Activated naive CD4-positive, alpha-beta T cell treated with anti-CD3 and anti-CD28 coated beads, Interleukin-2, amount 10 ng/mL, durations not matched to agents 7 days and 5 days (primary cell): ENCODE data around the gene OR52R1.
"Not testable (repeated sequence)": the region's sequence is repeated elsewhere in the genome, so short reads cannot be mapped to it uniquely, and the experiment has no call there.

Source experiments
- CTCF ChIA-PET: fragments of 350-600 bp; sonication (Branson Sonifier 250); formaldehyde crosslinking; loops from one replicate; lab custom pipeline; 2021; ENCODE audit warnings: antibody characterized with exemption; lab: Charles Lee
- DNase-seq: peaks from one replicate; pipeline ENCODE4 v3.0.0-alpha.2; 2020
- H3K27ac Mint-ChIP-seq: one replicate; pipeline ENCODE4 v1.8.0; 2021; ENCODE audit warnings: mild to moderate bottlenecking, moderate library complexity, mixed read lengths
- H3K27me3 Mint-ChIP-seq: one replicate; pipeline ENCODE4 v1.8.0; 2021; ENCODE audit warnings: mild to moderate bottlenecking, mixed read lengths
- H3K36me3 Mint-ChIP-seq: one replicate; pipeline ENCODE4 v1.8.0; 2021; ENCODE audit warnings: mixed read lengths
- H3K4me1 Mint-ChIP-seq: one replicate; pipeline ENCODE4 v1.8.0; 2021; ENCODE audit warnings: mixed read lengths
- H3K4me3 Mint-ChIP-seq: one replicate; pipeline ENCODE4 v1.8.0; 2021; ENCODE audit warnings: mild to moderate bottlenecking, moderate library complexity, mixed read lengths
- H3K9me3 Mint-ChIP-seq: one replicate; pipeline ENCODE4 v1.8.0; 2021; ENCODE audit warnings: mixed read lengths

The OR52R1 gene

DNA sequence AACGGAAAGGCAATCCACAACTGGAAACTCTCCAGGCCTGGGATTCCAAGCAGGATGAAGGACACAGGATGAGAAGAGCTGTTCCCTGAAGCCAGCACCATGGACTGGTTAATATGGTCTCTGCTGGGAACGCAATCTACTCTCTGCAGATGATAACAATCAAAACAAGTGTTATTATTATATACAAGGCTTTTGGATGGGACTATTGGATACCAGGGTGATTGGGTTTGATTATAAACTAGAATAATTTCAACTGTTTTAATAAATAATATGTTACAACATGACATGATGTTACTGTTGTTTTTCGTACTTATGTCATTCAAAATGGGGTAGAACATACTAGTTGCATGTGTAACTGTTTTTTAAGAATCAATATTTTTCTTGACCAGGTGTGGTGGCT lies at the start of gene OR52R1:
Gene OR52R1 (minus strand): TSS at position 101 of the 400 bp plus-strand sequence. CDS start 0 bp downstream, at position 101.
- DNase-seq, result no peak
- CTCF ChIA-PET, result interaction anchor here (0.7 kb wide), 1 partner anchor 1863 kb away, joined by 4 read pairs; no protein-coding TSS in a partner anchor
- H3K27me3 Mint-ChIP-seq, result no peaks in the 10 kb centered on the region
- H3K4me3 Mint-ChIP-seq, result no peak within 1 kb of the TSS
- H3K9me3 Mint-ChIP-seq, result no peaks in the 10 kb centered on the region
- H3K4me1 Mint-ChIP-seq, result no peaks in the 10 kb centered on the region
- H3K27ac Mint-ChIP-seq, result no peak within 1 kb of the TSS
- no peaks in the 10 kb centered on the region for H3K36me3 Mint-ChIP-seq

DNA sequence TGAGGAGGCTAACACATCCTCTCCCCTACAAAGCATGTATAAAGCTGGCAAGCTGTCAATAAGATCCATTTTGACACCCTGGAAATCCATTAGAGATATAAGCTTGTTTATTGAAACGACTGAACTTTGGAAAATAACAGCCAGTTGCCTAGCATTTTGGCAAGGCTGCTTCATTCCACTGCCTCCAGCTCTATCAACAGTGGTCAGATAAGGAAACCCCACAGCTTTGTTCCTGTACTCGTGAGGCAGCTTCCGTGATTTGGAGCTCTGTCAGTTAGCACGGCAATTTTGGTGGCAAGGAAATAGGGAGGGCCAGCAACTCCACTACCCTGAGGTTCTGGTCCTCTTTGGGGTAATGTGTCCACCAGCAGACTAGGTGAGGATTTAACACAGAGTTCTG lies 46.9 kb upstream of the OR52R1 start:
- no peaks in the 10 kb centered on the region for H3K9me3 Mint-ChIP-seq
- no peak overlapping the region for H3K27ac Mint-ChIP-seq
- H3K36me3 Mint-ChIP-seq, result no peaks in the 10 kb centered on the region
- DNase-seq, result no peak
- H3K4me3 Mint-ChIP-seq, result no peak overlapping the region
- no peaks in the 10 kb centered on the region for H3K27me3 Mint-ChIP-seq
- no peaks in the 10 kb centered on the region for H3K4me1 Mint-ChIP-seq
- CTCF ChIA-PET, result no interaction called here

DNA sequence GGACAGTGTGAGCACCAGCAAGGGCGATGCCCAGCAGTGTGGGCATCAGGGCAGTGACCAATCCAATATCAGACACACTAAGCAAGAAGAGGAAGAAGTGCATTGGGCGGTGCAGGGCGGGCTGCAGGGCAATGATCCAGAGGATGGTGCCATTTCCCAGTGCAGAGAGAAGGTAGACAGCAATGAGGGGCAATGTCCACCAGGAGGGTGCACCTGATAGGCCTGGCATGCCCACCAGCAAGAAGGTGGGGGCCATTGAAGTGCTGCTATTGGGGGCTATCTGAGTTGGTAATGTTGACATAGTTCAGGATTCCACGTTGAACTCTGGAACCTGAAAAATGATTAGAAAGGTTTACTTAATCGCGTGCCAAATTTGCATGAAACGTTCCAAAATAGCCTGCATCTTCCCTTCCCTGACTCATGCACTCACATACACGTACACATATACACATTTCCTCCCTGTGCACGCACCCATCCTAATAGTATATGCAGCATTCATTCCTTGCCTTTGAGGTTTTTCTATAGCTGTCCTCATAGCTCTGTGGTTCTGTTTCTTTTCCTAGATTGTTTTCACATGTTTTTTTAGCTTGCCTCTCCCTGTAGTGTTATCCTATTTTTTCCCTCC lies 44.8 kb upstream of the OR52R1 start, which contains the start of gene OR51S1:
Gene OR51S1 (minus strand): TSS at position 301 of the 625 bp plus-strand sequence. CDS start 0 bp downstream, at position 301.
- CTCF ChIA-PET, result no interaction called here
- H3K9me3 Mint-ChIP-seq, result no peaks in the 10 kb centered on the region
- H3K4me1 Mint-ChIP-seq, result no peaks in the 10 kb centered on the region
- H3K27ac Mint-ChIP-seq, result no peak within 1 kb of the TSS
- H3K36me3 Mint-ChIP-seq, result no peaks in the 10 kb centered on the region
- no peak within 1 kb of the TSS for H3K4me3 Mint-ChIP-seq
- H3K27me3 Mint-ChIP-seq, result no peaks in the 10 kb centered on the region
- no peak for DNase-seq

DNA sequence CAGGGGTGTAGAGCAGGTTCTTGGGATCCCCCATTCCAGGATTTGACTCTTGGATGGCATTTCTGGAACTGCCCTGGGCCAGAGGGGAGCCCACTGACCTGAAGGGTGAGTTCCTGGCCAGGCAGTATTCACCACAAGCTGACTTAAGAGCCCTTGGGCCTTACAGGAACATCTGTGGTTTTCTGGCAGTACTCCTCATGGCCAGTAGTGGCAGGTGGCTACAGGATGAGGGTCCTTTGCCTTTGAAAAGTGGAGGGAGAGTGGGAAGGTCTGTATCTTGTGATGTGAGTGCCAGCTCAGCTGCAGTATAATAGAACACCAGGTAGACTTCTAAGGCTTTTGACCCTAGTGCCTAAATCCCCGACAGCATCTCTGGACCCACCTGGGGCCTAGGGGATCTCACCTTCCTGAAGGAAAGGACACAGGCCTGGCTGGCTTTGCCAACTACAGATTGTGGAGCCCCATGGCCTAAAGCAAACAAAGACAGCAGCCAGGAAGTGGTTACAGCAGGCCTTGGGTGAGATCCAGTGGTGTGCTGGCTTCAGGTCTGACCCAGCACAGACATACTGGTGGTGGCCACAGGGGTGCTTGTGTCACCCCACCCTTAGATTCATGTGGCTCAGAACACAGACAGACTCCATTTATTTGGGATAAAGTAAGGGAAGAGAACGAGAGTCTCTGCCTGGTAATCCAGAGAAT lies 35.8 kb upstream of the OR52R1 start:
- H3K27ac Mint-ChIP-seq, result no peak overlapping the region
- CTCF ChIA-PET, result no interaction called here
- H3K4me3 Mint-ChIP-seq, result no peak overlapping the region
- DNase-seq, result no peak
- no peaks in the 10 kb centered on the region for H3K9me3 Mint-ChIP-seq
- H3K4me1 Mint-ChIP-seq, result no peaks in the 10 kb centered on the region
- no peaks in the 10 kb centered on the region for H3K27me3 Mint-ChIP-seq
- no peaks in the 10 kb centered on the region for H3K36me3 Mint-ChIP-seq

DNA sequence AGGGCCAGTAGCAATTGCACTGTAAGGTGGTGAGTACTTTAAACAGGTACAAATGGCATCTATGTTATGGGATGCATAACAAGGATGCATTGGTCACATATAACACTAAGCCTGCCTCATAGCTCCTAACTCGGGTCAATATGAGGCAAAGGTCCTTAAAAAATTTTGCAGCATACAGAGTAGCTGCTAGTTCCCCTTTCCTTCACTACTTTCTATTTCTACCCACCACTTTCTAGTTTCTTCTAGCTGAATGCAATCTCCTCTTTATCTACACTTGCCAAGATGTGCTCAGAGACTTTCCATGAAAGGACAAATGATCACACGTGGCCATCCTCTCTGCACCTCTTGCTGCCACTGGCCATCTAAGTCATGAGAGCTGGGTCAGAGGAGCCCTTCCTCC lies 26.7 kb upstream of the OR52R1 start:
- DNase-seq, result no peak
- Mint-ChIP-seq H3K9me3 (no peaks in the 10 kb centered on the region), H3K4me3 (no peak overlapping the region), H3K4me1 (no peaks in the 10 kb centered on the region), H3K27ac (no peak overlapping the region), H3K36me3 (no peaks in the 10 kb centered on the region), H3K27me3 (no peaks in the 10 kb centered on the region)
- CTCF ChIA-PET, result no interaction called here

DNA sequence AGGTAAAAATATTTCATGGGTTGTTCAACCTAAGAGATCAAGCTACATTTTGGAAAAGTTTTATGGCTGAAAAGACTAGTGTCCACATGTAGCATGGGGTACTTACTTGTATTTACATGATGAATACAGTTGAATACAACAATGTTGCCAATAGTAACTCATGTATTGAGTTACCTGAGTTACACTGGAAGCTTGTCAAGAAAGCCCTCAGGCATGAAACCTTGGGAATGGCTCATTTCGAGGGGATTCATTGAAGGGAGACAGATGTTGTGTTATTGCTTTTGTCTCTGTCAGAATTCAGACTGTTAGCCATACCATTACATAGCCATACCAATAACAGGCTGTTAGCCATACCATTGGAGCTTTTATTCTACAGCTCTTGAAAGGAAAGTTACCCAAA lies 26.2 kb upstream of the OR52R1 start:
- H3K27ac Mint-ChIP-seq, result no peak overlapping the region
- DNase-seq, result no peak
- H3K4me1 Mint-ChIP-seq, result no peaks in the 10 kb centered on the region
- no peaks in the 10 kb centered on the region for H3K9me3 Mint-ChIP-seq
- CTCF ChIA-PET, result no interaction called here
- no peak overlapping the region for H3K4me3 Mint-ChIP-seq
- H3K27me3 Mint-ChIP-seq, result no peaks in the 10 kb centered on the region
- H3K36me3 Mint-ChIP-seq, result no peaks in the 10 kb centered on the region

DNA sequence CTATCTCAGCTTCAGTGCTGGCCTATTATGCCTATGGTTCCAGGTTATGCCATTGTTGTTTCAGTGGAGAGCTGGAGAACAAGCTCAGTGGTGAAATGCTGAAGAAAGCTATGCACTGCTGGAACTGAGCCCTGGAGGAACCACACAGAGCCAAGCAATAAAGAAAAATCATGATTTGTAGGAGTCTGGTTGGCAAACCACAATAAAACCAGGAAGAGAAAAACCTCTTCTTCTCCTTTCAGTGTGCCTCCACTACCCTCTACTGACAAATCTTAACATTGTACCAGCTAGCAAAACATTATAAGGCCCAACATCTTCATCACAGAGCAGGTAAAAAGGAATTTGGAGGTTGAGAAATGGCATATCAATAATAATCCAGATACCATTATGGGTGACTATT lies 22.2 kb upstream of the OR52R1 start:
- Mint-ChIP-seq H3K27me3 (no peaks in the 10 kb centered on the region), H3K9me3 (no peaks in the 10 kb centered on the region), H3K4me3 (no peak overlapping the region), H3K36me3 (no peaks in the 10 kb centered on the region), H3K4me1 (no peaks in the 10 kb centered on the region), H3K27ac (no peak overlapping the region)
- DNase-seq, result no peak
- CTCF ChIA-PET, result no interaction called here

DNA sequence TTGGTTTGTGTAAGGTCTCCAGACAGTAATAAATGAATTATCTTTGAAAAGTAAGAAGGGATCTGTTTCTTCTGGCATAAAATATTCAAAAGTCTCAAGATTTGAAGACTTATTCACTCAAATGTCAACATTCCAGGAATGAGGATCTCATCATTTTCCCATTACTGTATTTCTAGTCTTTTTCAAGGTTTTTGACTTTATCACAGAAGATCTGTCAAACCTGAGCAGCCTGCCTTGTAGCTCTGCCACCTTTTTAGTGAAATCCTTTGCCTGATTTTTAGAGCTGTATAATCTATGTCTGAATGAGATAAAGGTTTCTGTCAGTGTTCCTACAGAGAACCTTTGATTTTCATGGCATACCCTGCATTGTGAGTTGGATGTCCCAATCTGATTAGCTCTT lies 21.0 kb upstream of the OR52R1 start:
- CTCF ChIA-PET, result no interaction called here
- Mint-ChIP-seq H3K27ac (no peak overlapping the region), H3K27me3 (no peaks in the 10 kb centered on the region), H3K4me3 (no peak overlapping the region), H3K36me3 (no peaks in the 10 kb centered on the region), H3K4me1 (no peaks in the 10 kb centered on the region), H3K9me3 (no peaks in the 10 kb centered on the region)
- DNase-seq, result no peak

DNA sequence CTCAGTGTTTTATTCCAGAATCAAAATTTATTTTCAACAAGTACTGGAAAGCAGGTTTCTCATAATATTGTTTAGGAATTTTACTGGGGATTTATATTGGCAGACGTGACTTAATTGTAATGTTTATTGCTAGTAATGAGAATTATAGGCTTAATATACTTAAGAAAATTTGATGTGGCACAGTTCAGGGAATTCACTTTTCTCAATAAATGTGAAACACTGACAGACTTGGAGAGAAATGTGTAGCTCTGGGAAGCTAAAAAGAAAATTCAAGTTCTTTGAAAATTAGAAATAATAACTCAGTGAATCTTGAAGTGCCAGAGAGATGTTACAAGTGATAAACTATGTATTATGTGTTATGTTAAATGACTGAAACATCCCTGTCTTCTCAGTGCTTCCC lies 16.8 kb upstream of the OR52R1 start, which contains the start of gene OR51F2:
Gene OR51F2 (plus strand): TSS at position 301 of the 400 bp plus-strand sequence. CDS start 101 bp downstream, outside the sequence.
- no peaks in the 10 kb centered on the region for H3K4me1 Mint-ChIP-seq
- H3K27ac Mint-ChIP-seq, result no peak within 1 kb of the TSS
- H3K36me3 Mint-ChIP-seq, result no peaks in the 10 kb centered on the region
- H3K27me3 Mint-ChIP-seq, result no peaks in the 10 kb centered on the region
- CTCF ChIA-PET, result no interaction called here
- no peak for DNase-seq
- H3K4me3 Mint-ChIP-seq, result no peak within 1 kb of the TSS
- H3K9me3 Mint-ChIP-seq, result no peaks in the 10 kb centered on the region

DNA sequence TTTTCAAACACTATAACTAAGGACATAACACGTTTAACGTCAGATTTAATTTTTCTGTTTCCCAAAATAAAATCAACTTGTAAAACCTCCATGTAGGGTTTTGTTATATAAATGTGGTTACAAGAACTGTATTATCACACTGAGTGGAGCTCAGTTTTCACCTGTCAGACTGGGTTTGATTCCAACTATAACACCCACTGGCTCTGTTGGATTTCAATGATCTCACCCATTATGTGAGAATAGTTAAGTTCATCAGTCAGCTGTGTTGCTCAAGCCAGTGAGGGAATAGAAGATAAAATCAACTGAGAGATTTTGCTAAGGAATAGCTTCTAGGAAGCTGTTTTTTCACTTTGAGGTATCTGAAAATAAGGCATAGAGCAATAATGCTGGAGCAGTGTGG lies 5.1 kb upstream of the OR52R1 start:
- H3K4me1 Mint-ChIP-seq, result no peaks in the 10 kb centered on the region
- no peaks in the 10 kb centered on the region for H3K36me3 Mint-ChIP-seq
- CTCF ChIA-PET, result no interaction called here
- H3K27ac Mint-ChIP-seq, result no peak overlapping the region
- no peaks in the 10 kb centered on the region for H3K9me3 Mint-ChIP-seq
- DNase-seq, result no peak
- H3K4me3 Mint-ChIP-seq, result no peak overlapping the region
- no peaks in the 10 kb centered on the region for H3K27me3 Mint-ChIP-seq

DNA sequence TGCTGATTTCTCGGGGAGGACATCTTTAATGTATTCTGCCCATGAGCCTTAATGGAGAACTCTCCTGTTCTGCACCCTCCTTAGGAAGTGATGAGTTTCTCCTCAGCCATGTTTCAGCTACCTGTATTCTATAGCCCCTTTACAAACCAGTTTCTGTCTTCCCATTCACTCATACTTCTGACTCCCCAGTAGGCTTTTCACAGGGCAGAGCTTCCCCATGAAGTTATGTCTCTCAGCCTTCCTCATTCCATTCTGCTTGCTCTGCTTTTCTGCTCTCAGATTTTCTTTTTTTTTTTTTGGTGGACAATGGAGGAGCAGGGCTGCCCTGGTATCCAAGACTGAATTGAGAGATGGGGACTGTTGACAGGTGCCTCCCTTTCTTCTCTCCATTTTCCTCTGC lies 4.3 kb upstream of the OR52R1 start:
- no peak overlapping the region for H3K27ac Mint-ChIP-seq
- no peaks in the 10 kb centered on the region for H3K9me3 Mint-ChIP-seq
- no peak for DNase-seq
- no peaks in the 10 kb centered on the region for H3K36me3 Mint-ChIP-seq
- no peak overlapping the region for H3K4me3 Mint-ChIP-seq
- no peaks in the 10 kb centered on the region for H3K27me3 Mint-ChIP-seq
- no peaks in the 10 kb centered on the region for H3K4me1 Mint-ChIP-seq
- CTCF ChIA-PET, result interaction anchor here (0.7 kb wide), 1 partner anchor 10 kb away, joined by 4 read pairs; no protein-coding TSS in a partner anchor

DNA sequence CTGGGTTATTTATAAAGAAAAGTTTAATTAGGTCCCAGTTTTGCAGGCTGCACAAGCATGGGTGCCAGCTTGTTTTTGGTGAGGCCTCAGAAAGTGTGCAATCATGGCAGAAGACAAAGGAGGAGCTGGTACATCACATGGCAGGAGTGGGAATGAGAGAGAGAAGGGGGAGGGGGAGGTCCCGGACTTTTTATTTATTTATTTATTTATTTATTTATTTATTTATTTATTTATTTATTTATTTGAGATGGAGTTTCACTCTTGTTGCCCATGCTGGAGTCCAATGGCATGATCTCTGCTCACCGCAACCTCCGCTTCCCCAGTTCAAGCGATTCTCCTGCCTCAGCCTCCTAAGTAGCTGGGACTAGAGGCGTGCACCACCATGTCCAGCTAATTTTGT lies 2.9 kb downstream of the OR52R1 start:
- H3K36me3 Mint-ChIP-seq, CTCF ChIA-PET, DNase-seq, H3K9me3 Mint-ChIP-seq, H3K4me1 Mint-ChIP-seq, H3K4me3 Mint-ChIP-seq, H3K27me3 Mint-ChIP-seq, H3K27ac Mint-ChIP-seq: not testable (repeated sequence)

DNA sequence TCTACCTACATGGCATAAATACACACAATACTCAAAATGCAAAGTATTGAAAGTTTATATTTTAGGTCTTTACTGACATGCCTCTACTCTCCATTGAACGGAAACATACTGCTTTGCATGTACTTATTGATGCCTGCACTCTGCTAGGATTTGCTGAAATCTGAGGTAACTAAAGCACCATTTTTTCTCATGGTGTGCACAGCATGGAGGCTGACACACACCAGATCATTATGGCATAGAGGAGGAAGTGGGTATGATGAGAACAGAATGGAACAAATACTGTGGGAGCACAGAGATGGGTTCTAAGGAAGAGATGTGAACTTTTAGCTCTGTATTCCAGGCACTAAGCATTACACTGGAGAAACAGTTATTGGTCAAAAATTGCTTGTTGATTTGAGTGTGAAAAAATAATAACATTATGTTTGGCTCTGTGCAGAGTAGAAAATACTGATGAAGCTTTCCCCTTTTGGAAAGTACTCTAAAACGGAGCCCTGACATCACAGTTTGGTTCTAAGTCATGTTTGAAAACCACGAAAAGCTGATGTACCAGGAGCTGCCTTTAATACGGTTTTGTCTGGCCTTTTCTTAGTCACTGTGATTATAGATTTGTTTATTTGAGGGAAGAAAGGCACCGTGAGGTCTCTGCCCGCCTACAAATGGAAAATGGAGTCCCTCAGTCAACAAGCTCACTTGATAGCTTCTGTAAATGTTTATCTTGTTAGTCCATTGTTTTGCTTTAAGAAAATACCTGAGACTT lies 5.6 kb downstream of the OR52R1 start:
- CTCF ChIA-PET, result interaction anchor here (0.6 kb wide), 1 partner anchor 10 kb away, joined by 4 read pairs; no protein-coding TSS in a partner anchor
- H3K4me1 Mint-ChIP-seq, result no peaks in the 10 kb centered on the region
- H3K4me3 Mint-ChIP-seq, result no peak overlapping the region
- no peaks in the 10 kb centered on the region for H3K27me3 Mint-ChIP-seq
- H3K9me3 Mint-ChIP-seq, result no peaks in the 10 kb centered on the region
- no peaks in the 10 kb centered on the region for H3K36me3 Mint-ChIP-seq
- H3K27ac Mint-ChIP-seq, result no peak overlapping the region
- no peak for DNase-seq

DNA sequence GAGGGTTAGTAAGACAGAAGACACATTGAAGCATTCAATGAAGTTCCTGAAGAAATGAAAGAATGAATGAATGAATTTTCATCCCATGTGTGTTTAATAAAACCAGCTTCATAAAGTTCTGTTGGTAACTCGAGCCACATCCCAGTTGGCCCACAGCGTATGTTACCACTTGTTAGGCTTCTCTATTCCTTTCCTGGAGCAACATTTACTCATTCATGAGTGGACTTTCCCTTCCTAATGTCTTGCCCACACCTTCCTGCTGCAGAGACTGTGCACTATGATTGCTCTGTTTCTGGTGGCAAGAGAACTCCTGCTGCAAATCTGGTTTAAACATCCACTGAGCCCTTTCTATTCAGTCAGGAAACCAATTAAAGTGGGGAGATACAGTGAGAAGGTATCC lies 7.0 kb downstream of the OR52R1 start:
- H3K27me3 Mint-ChIP-seq, result no peaks in the 10 kb centered on the region
- H3K36me3 Mint-ChIP-seq, result no peaks in the 10 kb centered on the region
- no peak overlapping the region for H3K27ac Mint-ChIP-seq
- H3K9me3 Mint-ChIP-seq, result no peaks in the 10 kb centered on the region
- no peaks in the 10 kb centered on the region for H3K4me1 Mint-ChIP-seq
- no peak overlapping the region for H3K4me3 Mint-ChIP-seq
- CTCF ChIA-PET, result no interaction called here
- DNase-seq, result no peak
